Tibial artery (tissue), 4 donors: ENCODE measurements around the gene KIAA0513.

Source experiments
- DNase-seq, 2 donors: peaks; one replicate each; pipeline ENCODE4 v3.0.0-alpha.2; 2019
- H3K27ac ChIP-seq, 2 donors: fragments of 200-600 bp; sonication (generic) in 1 of 2; 1 replicate in 1 of 2; 2 replicates in 1 of 2; pipeline ENCODE4 v1.5.1; 2018 to 2019; ENCODE audit warnings: mild to moderate bottlenecking in 1 of 2
- H3K27me3 ChIP-seq, 2 donors: fragments of 200-600 bp; sonication (generic) in 1 of 2; one replicate each; pipeline versions ENCODE4 v1.5.1 to v1.6.0; 2016 to 2019
- H3K36me3 ChIP-seq, 3 donors: fragments of 200-600 bp; sonication (generic) in 2 of 3; one replicate each; pipeline ENCODE4 v1.5.1; 2016 to 2019; ENCODE audit warnings: mild to moderate bottlenecking in 2 of 3
- H3K4me1 ChIP-seq, 4 donors: fragments of 200-600 bp; sonication (generic) in 2 of 4; 1 replicate in 3 of 4; 2 replicates in 1 of 4; pipeline ENCODE4 v1.5.1; 2016 to 2019
- H3K4me3 ChIP-seq, 2 donors: fragments of 200-600 bp; sonication (generic) in 1 of 2; 1 replicate in 1 of 2; 2 replicates in 1 of 2; pipeline ENCODE4 v1.5.1; 2018 to 2019; ENCODE audit warnings: mild to moderate bottlenecking in 2 of 2
- H3K9me3 ChIP-seq, 3 donors: fragments of 200-600 bp; sonication (generic) in 1 of 3; one replicate each; pipeline ENCODE4 v1.5.1; 2016 to 2019
- CTCF ChIP-seq, 2 experiments: fragments of 200-600 bp in 1 of 2; fragments of 450-650 bp in 1 of 2; IDR thresholded peaks; one replicate each; pipeline ENCODE4 v1.5.1; 2017 to 2019; ENCODE audit warnings: antibody characterized with exemption in 2 of 2, mild to moderate bottlenecking in 1 of 2, moderate library complexity in 1 of 2
- intact Hi-C: fragments of 100-400 bp; cut with DNase I; formaldehyde crosslinking; loops from one replicate; pipeline ENCODE4 v1.15.0; 2023; ENCODE audit warnings: low total_unique reads

Gene KIAA0513

GRCh38 chr16:85082173-85083050 lies 54.8 kb downstream of the KIAA0513 start:
- intact Hi-C loops = no loop called here
- peaks cover 16 to 27% (median 26%) of the 10 kb centered on the region in 3 donors for H3K36me3 ChIP-seq
- no peak for DNase-seq
- no peak for TF ChIP-seq CTCF (IDR thresholded peaks at IDR 0.05)
- H3K27ac ChIP-seq = no peak overlapping the region
- no peaks in the 10 kb centered on the region for H3K4me1 ChIP-seq
- H3K27me3 ChIP-seq = no peaks in the 10 kb centered on the region
- H3K4me3 ChIP-seq = no peak overlapping the region
- no peaks in the 10 kb centered on the region for H3K9me3 ChIP-seq

- Histone ChIP-seq H3K27me3 (no peaks in the 10 kb centered on the region), H3K36me3 (peaks cover 16 to 21% (median 20%) of the 10 kb centered on the region in 3 donors), H3K9me3 (no peaks in the 10 kb centered on the region), H3K27ac (no peak overlapping the region), H3K4me3 (no peak overlapping the region), H3K4me1 (no peaks in the 10 kb centered on the region)
- intact Hi-C loops = no loop called here
- DNase-seq = no peak
- no peak for TF ChIP-seq CTCF (IDR thresholded peaks at IDR 0.05)
These were observed 55.5 kb downstream of the KIAA0513 start for GRCh38 chr16:85083051-85083639.

- intact Hi-C loops = no loop called here
These were observed 57.4 kb downstream of the KIAA0513 start for GRCh38 chr16:85084841-85085510.

GRCh38 chr16:85085721-85086120 lies 58.1 kb downstream of the KIAA0513 start:
- Histone ChIP-seq H3K4me3 (no peak overlapping the region), H3K27ac (no peak overlapping the region), H3K36me3 (peaks cover 0 to 9% (median 7%) of the 10 kb centered on the region in 3 donors), H3K9me3 (no peaks in the 10 kb centered on the region), H3K4me1 (peaks cover 0 to 19% (median 17%) of the 10 kb centered on the region in 4 donors), H3K27me3 (no peaks in the 10 kb centered on the region)
- DNase-seq = no peak
- intact Hi-C loops = no loop called here
- no peak for TF ChIP-seq CTCF (IDR thresholded peaks at IDR 0.05)

More at GRCh38 chr16:85084841-85085510, 57.4 kb downstream of the KIAA0513 start:
- no peak overlapping the region for H3K4me3 ChIP-seq
- H3K4me1 ChIP-seq = peaks cover 0 to 11% (median 10%) of the 10 kb centered on the region in 4 donors
- no peak overlapping the region for H3K27ac ChIP-seq
- no peaks in the 10 kb centered on the region for H3K9me3 ChIP-seq
- DNase-seq = no peak
- no peaks in the 10 kb centered on the region for H3K27me3 ChIP-seq
- peaks cover 0 to 12% (median 7%) of the 10 kb centered on the region in 3 donors for H3K36me3 ChIP-seq
- no peak for TF ChIP-seq CTCF (IDR thresholded peaks at IDR 0.05)

GRCh38 chr16:85086347-85087291 lies 59.0 kb downstream of the KIAA0513 start:
- Histone ChIP-seq H3K36me3 (peaks cover 0 to 9% (median 3%) of the 10 kb centered on the region in 3 donors), H3K27me3 (no peaks in the 10 kb centered on the region), H3K4me3 (no peak overlapping the region), H3K9me3 (no peaks in the 10 kb centered on the region), H3K4me1 (peaks cover 0 to 21% (median 17%) of the 10 kb centered on the region in 4 donors), H3K27ac (no peak overlapping the region)
- peak; percentile 70 to 79 for DNase-seq
- TF ChIP-seq CTCF (IDR thresholded peaks at IDR 0.05) = peak; percentile 45 to 50
- intact Hi-C loops = no loop called here
